NCI-H2029 (cell line): Measurements from ENCODE around the gene CAMTA1.
A peak's percentile ranks its signal among the peaks of the same experiment; 100 is the strongest.

Source experiments
- DNase-seq: peaks from one replicate; lab custom pipeline; 2025; lab: John Stamatoyannopoulos, UW

CAMTA1 gene

GRCh38 chr1:6928106-6928885, 143.0 kb downstream of the CAMTA1 start:
- DNase-seq = no peak

- DNase-seq = no peak
Measured at GRCh38 chr1:6930732-6931300, 145.6 kb downstream of the CAMTA1 start.

- no peak for DNase-seq
Measured at GRCh38 chr1:6935361-6935883, 150.2 kb downstream of the CAMTA1 start.

- no peak for DNase-seq
Measured at GRCh38 chr1:6935911-6936690, 150.8 kb downstream of the CAMTA1 start.

GRCh38 chr1:6937048-6937447, 151.8 kb downstream of the CAMTA1 start:
- DNase-seq = no peak

- no peak for DNase-seq
Measured at GRCh38 chr1:6939363-6939762, 154.1 kb downstream of the CAMTA1 start.

- DNase-seq = no peak
Measured at GRCh38 chr1:6941786-6942185, 156.5 kb downstream of the CAMTA1 start.

- DNase-seq = no peak
Measured at GRCh38 chr1:6942990-6943389, 157.7 kb downstream of the CAMTA1 start.

GRCh38 chr1:6944434-6944833, 159.2 kb downstream of the CAMTA1 start:
- DNase-seq = no peak

- no peak for DNase-seq
Measured at GRCh38 chr1:6947952-6948351, 162.7 kb downstream of the CAMTA1 start.

GRCh38 chr1:6948416-6948815, 163.2 kb downstream of the CAMTA1 start:
- DNase-seq = no peak

GRCh38 chr1:6948861-6949260, 163.6 kb downstream of the CAMTA1 start:
- DNase-seq = no peak

GRCh38 chr1:6950001-6950765, 164.9 kb downstream of the CAMTA1 start:
- DNase-seq = no peak

GRCh38 chr1:6951536-6951935, 166.3 kb downstream of the CAMTA1 start:
- no peak for DNase-seq

- DNase-seq = no peak
Measured at GRCh38 chr1:6953216-6953615, 168.0 kb downstream of the CAMTA1 start.

- DNase-seq = no peak
Measured at GRCh38 chr1:6953907-6954364, 168.7 kb downstream of the CAMTA1 start.

GRCh38 chr1:6954591-6954990, 169.3 kb downstream of the CAMTA1 start:
- DNase-seq = no peak

- peak; percentile 38 for DNase-seq
Measured at GRCh38 chr1:6955357-6956094, 170.3 kb downstream of the CAMTA1 start.

- DNase-seq = no peak
Measured at GRCh38 chr1:6956488-6957159, 171.4 kb downstream of the CAMTA1 start.

GRCh38 chr1:6957341-6957740, 172.1 kb downstream of the CAMTA1 start:
- DNase-seq = no peak
